ENCODE data around the gene PIM2.

PIM2 gene

DNA sequence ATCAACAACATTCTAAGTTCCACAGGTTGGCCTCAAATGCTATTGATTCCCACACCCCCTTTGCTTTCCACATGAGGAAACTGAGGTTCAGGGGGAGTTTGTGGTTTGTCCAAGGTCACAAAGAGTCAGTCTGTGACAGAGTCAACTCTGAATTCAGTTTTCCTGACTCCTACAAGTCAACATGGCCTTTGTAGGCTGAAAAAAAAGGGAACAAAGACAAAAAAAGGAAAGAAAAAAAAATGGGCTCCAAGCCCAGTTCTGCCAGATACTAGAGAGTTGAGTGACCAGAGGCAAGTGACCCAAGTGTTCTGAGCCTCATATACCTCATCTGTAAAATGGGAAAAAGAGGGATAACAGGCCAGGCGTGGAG, 16.5 kb upstream of the PIM2 start:
- TF ChIP-seq, protein P1, sequence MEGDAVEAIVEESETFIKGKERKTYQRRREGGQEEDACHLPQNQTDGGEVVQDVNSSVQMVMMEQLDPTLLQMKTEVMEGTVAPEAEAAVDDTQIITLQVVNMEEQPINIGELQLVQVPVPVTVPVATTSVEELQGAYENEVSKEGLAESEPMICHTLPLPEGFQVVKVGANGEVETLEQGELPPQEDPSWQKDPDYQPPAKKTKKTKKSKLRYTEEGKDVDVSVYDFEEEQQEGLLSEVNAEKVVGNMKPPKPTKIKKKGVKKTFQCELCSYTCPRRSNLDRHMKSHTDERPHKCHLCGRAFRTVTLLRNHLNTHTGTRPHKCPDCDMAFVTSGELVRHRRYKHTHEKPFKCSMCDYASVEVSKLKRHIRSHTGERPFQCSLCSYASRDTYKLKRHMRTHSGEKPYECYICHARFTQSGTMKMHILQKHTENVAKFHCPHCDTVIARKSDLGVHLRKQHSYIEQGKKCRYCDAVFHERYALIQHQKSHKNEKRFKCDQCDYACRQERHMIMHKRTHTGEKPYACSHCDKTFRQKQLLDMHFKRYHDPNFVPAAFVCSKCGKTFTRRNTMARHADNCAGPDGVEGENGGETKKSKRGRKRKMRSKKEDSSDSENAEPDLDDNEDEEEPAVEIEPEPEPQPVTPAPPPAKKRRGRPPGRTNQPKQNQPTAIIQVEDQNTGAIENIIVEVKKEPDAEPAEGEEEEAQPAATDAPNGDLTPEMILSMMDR (IDR thresholded peaks at IDR 0.05; ENCODE audit: control insufficient read depth, insufficient read depth, low read depth, low read length, missing control alignments): no peak
- no peak overlapping the region for H3K4me3 ChIP-seq (ENCODE audit: control insufficient read depth, low read depth, low read length)
- no peak for DNase-seq (ENCODE audit: low read depth)

DNA sequence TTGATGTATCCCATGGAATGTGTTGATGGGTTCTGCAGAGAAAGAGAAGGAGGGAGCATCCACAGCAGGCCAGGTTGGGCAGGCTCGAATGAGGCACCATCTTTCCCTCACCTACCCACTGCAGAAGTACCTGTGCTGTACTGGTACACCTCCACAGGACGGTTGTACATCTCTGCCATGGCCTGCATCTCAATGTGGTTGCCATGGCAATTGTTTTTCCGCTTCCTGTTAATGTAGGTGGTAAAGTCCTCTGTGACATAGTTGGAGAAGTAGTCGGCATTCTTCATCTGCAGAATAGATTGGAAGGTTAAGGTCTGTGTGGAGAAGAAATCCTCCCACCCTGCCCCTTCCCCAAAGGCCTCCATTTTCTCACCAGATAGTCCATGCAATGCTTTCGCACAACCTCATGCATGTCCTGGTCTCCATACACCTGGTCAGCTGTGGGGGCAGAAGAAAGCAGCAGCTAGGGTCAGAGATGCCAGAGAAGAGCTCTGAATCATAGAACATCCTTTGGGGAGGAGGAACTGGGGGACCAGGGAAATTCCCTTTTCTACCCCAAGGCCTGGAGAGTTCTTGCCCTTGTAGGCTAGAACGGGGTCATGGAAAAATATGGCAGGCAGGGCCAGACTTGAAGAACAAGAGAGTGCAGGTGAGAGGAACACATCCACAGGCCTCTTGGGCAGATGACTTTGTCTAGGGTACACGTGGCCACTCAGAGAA, 15.9 kb upstream of the PIM2 start:
- TF ChIP-seq, protein P1 (IDR thresholded peaks at IDR 0.05; ENCODE audit: control insufficient read depth, insufficient read depth, low read depth, low read length, missing control alignments): no peak

DNA sequence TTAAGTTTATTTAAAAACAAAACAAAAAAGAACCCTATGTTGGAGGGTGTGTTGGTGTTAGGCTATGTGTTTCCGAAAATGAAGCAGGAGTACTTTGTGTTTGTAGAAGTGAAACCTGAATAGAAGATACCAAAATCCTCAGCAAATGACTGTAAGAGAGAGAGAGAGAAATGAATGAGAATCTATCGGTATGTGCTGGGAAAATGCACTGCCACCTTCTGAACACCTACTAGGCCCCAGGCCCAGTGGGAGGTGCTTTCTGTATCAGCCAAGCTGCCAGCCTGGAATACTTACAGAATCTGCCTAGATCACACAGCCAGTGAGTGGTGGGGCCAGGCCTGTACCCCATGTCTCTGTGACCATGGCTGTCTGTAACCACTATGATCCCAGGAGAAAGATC, 14.9 kb upstream of the PIM2 start:
- no peak overlapping the region for H3K4me3 ChIP-seq (ENCODE audit: control insufficient read depth, low read depth, low read length)
- TF ChIP-seq, protein P1 (IDR thresholded peaks at IDR 0.05; ENCODE audit: control insufficient read depth, insufficient read depth, low read depth, low read length, missing control alignments): no peak
- no peak for DNase-seq (ENCODE audit: low read depth)

More for the DNA sequence above, 15.9 kb upstream of the PIM2 start:
- no peak for DNase-seq (ENCODE audit: low read depth)
- H3K4me3 ChIP-seq (ENCODE audit: control insufficient read depth, low read depth, low read length): no peak overlapping the region

DNA sequence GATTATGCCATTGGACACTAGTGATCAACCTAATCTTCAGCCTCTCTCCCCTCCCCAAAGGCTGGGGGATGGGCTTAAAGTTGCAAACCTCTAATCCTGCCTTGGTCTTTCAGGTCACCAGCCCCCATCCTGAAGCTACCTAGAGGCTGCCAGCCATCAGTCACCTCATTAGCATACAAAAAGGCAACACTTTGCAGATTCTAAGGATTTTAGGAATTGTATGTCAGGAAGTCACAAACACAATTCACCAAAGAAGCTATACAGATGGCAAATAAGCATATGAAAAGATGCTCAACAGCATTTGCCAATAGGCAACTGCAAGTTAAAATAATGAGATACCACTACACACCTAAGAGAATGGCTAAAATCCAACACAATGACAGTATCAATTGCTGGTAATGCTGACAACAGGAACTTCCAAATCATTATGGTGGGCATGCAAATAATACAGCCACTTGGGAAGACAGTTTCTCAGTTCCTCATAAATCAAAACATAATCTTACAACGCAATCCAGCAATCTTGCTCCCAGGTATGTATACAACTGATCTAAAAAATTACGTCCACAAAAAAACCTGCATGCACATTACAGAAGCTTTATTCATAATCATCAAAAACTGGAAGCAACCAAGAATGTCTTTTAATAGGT, 9.0 kb upstream of the PIM2 start:
- DNase-seq (ENCODE audit: low read depth): no peak

DNA sequence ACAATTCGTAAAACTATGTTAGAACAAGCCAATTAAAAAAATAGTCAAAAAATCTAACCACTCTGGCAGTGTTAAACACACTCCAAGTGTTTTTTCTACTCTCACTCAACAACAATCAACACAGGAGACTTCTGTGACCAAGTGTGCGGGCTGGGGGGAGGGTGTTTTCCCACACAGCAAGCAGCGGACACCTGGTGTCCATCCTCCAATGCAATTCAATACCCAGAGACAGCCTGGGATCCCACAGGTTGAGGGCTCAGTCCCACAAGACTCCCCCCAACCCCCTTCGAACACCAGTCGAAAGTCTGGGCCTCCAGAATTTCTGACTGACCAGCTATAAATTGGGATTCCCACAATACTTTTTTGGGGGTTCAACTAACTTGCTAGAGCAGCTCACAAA, 8.3 kb upstream of the PIM2 start:
- no peak for DNase-seq (ENCODE audit: low read depth)
- TF ChIP-seq, protein P1 (IDR thresholded peaks at IDR 0.05; ENCODE audit: control insufficient read depth, insufficient read depth, low read depth, low read length, missing control alignments): no peak
- no peak overlapping the region for H3K4me3 ChIP-seq (ENCODE audit: control insufficient read depth, low read depth, low read length)

More for the DNA sequence above, 9.0 kb upstream of the PIM2 start:
- no peak overlapping the region for H3K4me3 ChIP-seq (ENCODE audit: control insufficient read depth, low read depth, low read length)
- TF ChIP-seq, protein P1 (IDR thresholded peaks at IDR 0.05; ENCODE audit: control insufficient read depth, insufficient read depth, low read depth, low read length, missing control alignments): no peak

DNA sequence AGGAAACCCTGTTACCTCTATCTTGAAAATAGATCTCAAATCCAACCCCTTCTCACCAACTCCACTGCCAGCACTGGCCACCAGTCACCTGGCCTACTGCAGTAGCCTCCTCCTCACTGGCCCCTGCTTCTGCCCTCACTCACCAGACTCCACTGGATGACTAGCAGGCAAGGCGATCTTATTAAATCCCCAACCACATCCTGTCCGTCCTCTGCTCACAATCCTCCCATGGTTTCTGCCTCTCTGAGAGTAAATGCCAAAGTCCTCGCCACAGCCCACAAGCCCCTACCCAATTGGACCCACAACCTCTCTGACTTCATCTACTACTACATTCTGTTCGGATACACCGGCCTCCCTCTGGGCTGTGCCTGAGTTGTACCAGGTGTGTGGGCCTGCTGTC, 5.4 kb upstream of the PIM2 start:
- TF ChIP-seq, protein P1 (IDR thresholded peaks at IDR 0.05; ENCODE audit: control insufficient read depth, insufficient read depth, low read depth, low read length, missing control alignments): no peak
- DNase-seq (ENCODE audit: low read depth): no peak

More for the DNA sequence above, 5.4 kb upstream of the PIM2 start:
- H3K4me3 ChIP-seq (ENCODE audit: control insufficient read depth, low read depth, low read length): no peak overlapping the region
